Astrocyte (in vitro differentiated cells and primary cell): Measurements from ENCODE around the gene MTHFD1. TPM values are rescaled to one million over a fixed set of nuclear protein-coding genes. Genes with fewer than 3 reads are reported as not detected.

Source experiments
- DNase-seq: peaks from one replicate; pipeline ENCODE4 v3.0.0-alpha.2; 2010; ENCODE audit warnings: low read depth
- FAIRE-seq: peaks from 2 replicates; lab custom pipeline; 2011; peaks lifted over from hg19 to GRCh38; lab: Jason Lieb, UNC
- H2AFZ ChIP-seq: 2 replicates; pipeline ENCODE4 v1.6.0; 2012; ENCODE audit warnings: low read depth, low read length, inconsistent platforms
- H3K27ac ChIP-seq: 2 replicates; pipeline ENCODE4 v1.5.1; 2011; ENCODE audit warnings: low read depth, low read length, inconsistent platforms
- H3K27me3 ChIP-seq: 2 replicates; pipeline ENCODE4 v1.6.0; 2011; ENCODE audit warnings: low read length, inconsistent platforms; ENCODE audit not compliant: insufficient read depth
- H3K36me3 ChIP-seq: 2 replicates; pipeline ENCODE4 v1.5.1; 2011; ENCODE audit warnings: low read length, inconsistent platforms; ENCODE audit not compliant: insufficient read depth
- H3K4me1 ChIP-seq: 2 replicates; pipeline ENCODE4 v1.5.1; 2011; ENCODE audit warnings: low read length, inconsistent platforms; ENCODE audit not compliant: insufficient read depth
- H3K4me2 ChIP-seq: 2 replicates; pipeline ENCODE4 v1.6.0; 2012; ENCODE audit warnings: low read length, inconsistent platforms
- H3K4me3 ChIP-seq: 2 replicates; pipeline ENCODE4 v1.5.1; 2011; ENCODE audit warnings: low read depth, mild to moderate bottlenecking, low read length, inconsistent platforms; ENCODE audit not compliant: insufficient read depth
- H3K79me2 ChIP-seq: 2 replicates; pipeline ENCODE4 v1.6.0; 2012; ENCODE audit warnings: mild to moderate bottlenecking, low read length, inconsistent platforms; ENCODE audit not compliant: insufficient read depth
- H3K9ac ChIP-seq: 2 replicates; pipeline ENCODE4 v1.6.0; 2012; ENCODE audit warnings: mild to moderate bottlenecking, low read length, inconsistent platforms
- H3K9me3 ChIP-seq: 2 replicates; pipeline ENCODE4 v1.5.1; 2012; ENCODE audit warnings: low read depth, mild to moderate bottlenecking, low read length, inconsistent platforms; ENCODE audit not compliant: insufficient read depth
- H4K20me1 ChIP-seq: 2 replicates; pipeline ENCODE4 v1.6.0; 2012; ENCODE audit warnings: low read length, inconsistent platforms; ENCODE audit not compliant: insufficient read depth
- H3K27ac Mint-ChIP-seq: one replicate; pipeline ENCODE4 v1.8.0; 2021; ENCODE audit warnings: mild to moderate bottlenecking, mixed read lengths; ENCODE audit not compliant: unreplicated experiment
- H3K27me3 Mint-ChIP-seq: one replicate; pipeline ENCODE4 v1.8.0; 2021; ENCODE audit warnings: low read depth, mixed read lengths; ENCODE audit not compliant: unreplicated experiment
- H3K36me3 Mint-ChIP-seq: one replicate; pipeline ENCODE4 v1.8.0; 2021; ENCODE audit warnings: low read depth, mixed read lengths; ENCODE audit not compliant: unreplicated experiment
- H3K4me1 Mint-ChIP-seq: one replicate; pipeline ENCODE4 v1.8.0; 2021; ENCODE audit warnings: low read depth, mixed read lengths; ENCODE audit not compliant: unreplicated experiment
- H3K4me3 Mint-ChIP-seq: one replicate; pipeline ENCODE4 v1.8.0; 2021; ENCODE audit warnings: mild to moderate bottlenecking, moderate library complexity, mixed read lengths; ENCODE audit not compliant: unreplicated experiment
- H3K9me3 Mint-ChIP-seq: one replicate; pipeline ENCODE4 v1.8.0; 2021; ENCODE audit warnings: mild to moderate bottlenecking, mixed read lengths; ENCODE audit not compliant: unreplicated experiment
- CTCF ChIP-seq: IDR thresholded peaks from 2 replicates; pipeline ENCODE4 v1.5.1; 2011; ENCODE audit warnings: low read depth, mild to moderate bottlenecking, inconsistent platforms, low read length, moderate library complexity; ENCODE audit not compliant: insufficient read depth
- EZH2 ChIP-seq: IDR thresholded peaks from 2 replicates; pipeline ENCODE4 v1.6.1; 2012; ENCODE audit warnings: mild to moderate bottlenecking, low read length, inconsistent platforms; ENCODE audit not compliant: insufficient read depth
- total RNA-seq: library from RNA; stranded (reverse); gene quantifications from 2 replicates; pipeline ENCODE4 v1.2.1, GENCODE V29; 2021

The MTHFD1 gene
- total RNA-seq, 1 donor from 2014 or later: 56.9 TPM

- peaks cover 4% of the 10 kb centered on the region for H3K36me3 ChIP-seq
- no peaks in the 10 kb centered on the region for H3K4me1 ChIP-seq
- Mint-ChIP-seq H3K4me1 (peaks cover 2% of the 10 kb centered on the region), H3K27ac (no peak overlapping the region), H3K9me3 (no peaks in the 10 kb centered on the region), H3K27me3 (no peaks in the 10 kb centered on the region), H3K4me3 (no peak overlapping the region), H3K36me3 (peaks cover 8% of the 10 kb centered on the region)
- no peaks in the 10 kb centered on the region for H3K9me3 ChIP-seq
- no peak overlapping the region for H2AFZ ChIP-seq
- no peak overlapping the region for H3K4me3 ChIP-seq
- no peaks in the 10 kb centered on the region for H3K27me3 ChIP-seq
- no peak overlapping the region for H3K27ac ChIP-seq
- H3K9ac ChIP-seq: no peak overlapping the region
- DNase-seq (no peak), FAIRE-seq (no peak)
- peaks cover 23% of the 10 kb centered on the region for H4K20me1 ChIP-seq
- H3K79me2 ChIP-seq: peaks cover 74% of the 10 kb centered on the region
- TF ChIP-seq CTCF: no peak
- TF ChIP-seq EZH2: no peak
- H3K4me2 ChIP-seq: no peak overlapping the region
These were observed 7.0 kb downstream of the MTHFD1 start for GRCh38 chr14:64394977-64395633.

GRCh38 chr14:64400829-64401459 lies 12.8 kb downstream of the MTHFD1 start:
- no peak for DNase-seq
- H3K4me1 Mint-ChIP-seq: no peaks in the 10 kb centered on the region
- H3K9me3 Mint-ChIP-seq: peaks cover 2% of the 10 kb centered on the region
- H3K36me3 Mint-ChIP-seq: peaks cover 16% of the 10 kb centered on the region
- Histone ChIP-seq H3K27me3 (no peaks in the 10 kb centered on the region), H3K9me3 (no peaks in the 10 kb centered on the region), H3K9ac (no peak overlapping the region), H4K20me1 (no peaks in the 10 kb centered on the region), H3K4me1 (no peaks in the 10 kb centered on the region), H3K79me2 (peaks cover 29% of the 10 kb centered on the region), H3K36me3 (peaks cover 2% of the 10 kb centered on the region), H3K4me3 (no peak overlapping the region), H3K27ac (no peak overlapping the region), H3K4me2 (no peak overlapping the region), H2AFZ (no peak overlapping the region)
- H3K27ac Mint-ChIP-seq: no peak overlapping the region
- H3K4me3 Mint-ChIP-seq: no peak overlapping the region
- TF ChIP-seq CTCF (no peak), EZH2 (no peak)
- H3K27me3 Mint-ChIP-seq: no peaks in the 10 kb centered on the region
- no peak for FAIRE-seq

- H3K27me3 ChIP-seq: no peaks in the 10 kb centered on the region
- FAIRE-seq: no peak
- no peak overlapping the region for H3K4me3 ChIP-seq
- Mint-ChIP-seq H3K9me3 (peaks cover 2% of the 10 kb centered on the region), H3K4me1 (no peaks in the 10 kb centered on the region), H3K4me3 (no peak overlapping the region), H3K27me3 (no peaks in the 10 kb centered on the region), H3K36me3 (peaks cover 16% of the 10 kb centered on the region), H3K27ac (no peak overlapping the region)
- no peaks in the 10 kb centered on the region for H3K9me3 ChIP-seq
- no peak for TF ChIP-seq EZH2
- TF ChIP-seq CTCF: no peak
- no peak overlapping the region for H3K9ac ChIP-seq
- no peak overlapping the region for H3K27ac ChIP-seq
- no peak overlapping the region for H3K4me2 ChIP-seq
- peaks cover 2% of the 10 kb centered on the region for H3K36me3 ChIP-seq
- H3K4me1 ChIP-seq: no peaks in the 10 kb centered on the region
- H2AFZ ChIP-seq: no peak overlapping the region
- H4K20me1 ChIP-seq: no peaks in the 10 kb centered on the region
- H3K79me2 ChIP-seq: peaks cover 31% of the 10 kb centered on the region
- DNase-seq: no peak
These were observed 13.8 kb downstream of the MTHFD1 start for GRCh38 chr14:64401949-64402348.
